GM12878 (cell line): ENCODE data around the gene DNAAF1.

Experiments
- KDM1A ChIP-seq: fragments of 200-600 bp; sonication (generic); IDR thresholded peaks from 2 replicates; pipeline ENCODE4 v1.6.1; 2016; ENCODE audit warnings: borderline replicate concordance
- POLR2AphosphoS5 ChIP-seq: IDR thresholded peaks from 2 replicates; pipeline ENCODE4 v1.6.1; 2011; ENCODE audit warnings: mild to moderate bottlenecking, low read length, inconsistent platforms
- SMC3 ChIP-seq: IDR thresholded peaks from 2 replicates; pipeline ENCODE4 v1.6.1; 2011; ENCODE audit warnings: low read length, improper control_type of control experiment, borderline replicate concordance
- TAF1 ChIP-seq: IDR thresholded peaks from 2 replicates; pipeline ENCODE4 v1.6.1; 2011; ENCODE audit warnings: mild to moderate bottlenecking, low read depth, low read length, borderline replicate concordance

GRCh38 chr16:84159800-84160199, 14.7 kb downstream of the DNAAF1 start:
- TF ChIP-seq TAF1 = no peak
- TF ChIP-seq SMC3 = no peak
- no peak for TF ChIP-seq KDM1A
- no peak for TF ChIP-seq POLR2AphosphoS5
